Activated CD4-positive, alpha-beta T cell treated with anti-CD3 and anti-CD28 coated beads, Interleukin-2, amount 50 U/mL, for 48 hours (primary cell): ENCODE data around the gene ALK.

Source experiments
- DNase-seq, 2 experiments: peaks; one replicate each; pipeline ENCODE4 v3.0.0-alpha.2; 2020

ALK gene

DNA sequence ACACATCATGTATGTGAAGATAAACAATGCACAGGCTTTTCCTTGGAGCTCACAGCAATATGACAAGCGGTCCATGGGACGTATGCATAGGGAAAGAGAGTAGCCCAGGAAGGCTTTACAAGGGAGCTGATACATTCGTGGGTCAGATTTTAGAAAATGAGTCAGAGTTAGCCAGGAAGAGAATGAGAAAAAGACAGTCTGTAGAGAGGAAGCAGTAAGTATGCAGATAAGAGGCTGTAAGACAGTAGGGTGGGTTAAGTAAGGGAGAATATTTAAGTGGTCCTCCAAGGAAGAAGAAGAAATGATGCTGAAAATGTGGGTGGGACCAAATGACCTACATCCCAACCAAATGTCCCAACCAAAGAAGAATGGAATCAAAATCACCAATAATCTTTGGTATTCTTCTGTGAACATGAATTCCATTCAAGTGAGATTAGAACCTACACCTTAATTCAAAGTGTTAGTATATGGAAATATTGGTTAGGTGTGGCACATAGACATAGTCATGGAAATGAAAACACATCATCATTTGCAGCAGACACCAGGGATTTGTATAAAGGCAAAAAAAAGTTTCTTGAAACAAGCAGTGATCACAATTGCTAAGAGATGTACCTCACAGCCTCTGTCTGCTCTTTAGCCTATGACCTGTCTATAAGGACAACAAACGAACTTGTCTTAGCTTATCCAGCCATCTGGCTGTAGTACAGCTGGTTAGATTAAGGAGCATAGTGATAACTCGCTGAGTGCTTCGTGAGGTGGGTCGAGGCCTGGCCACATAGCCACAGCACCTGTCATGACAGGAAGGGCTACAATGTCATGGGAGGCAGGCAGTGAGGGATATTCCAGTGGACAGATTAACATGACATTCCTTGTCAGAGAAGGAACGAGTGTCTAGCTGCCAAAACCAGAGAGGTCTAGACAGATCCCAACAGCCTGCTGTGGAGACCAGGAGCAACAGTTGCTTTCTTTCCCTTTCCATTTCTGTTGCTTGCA, 133.6 kb downstream of the ALK start:
- no peak for DNase-seq

DNA sequence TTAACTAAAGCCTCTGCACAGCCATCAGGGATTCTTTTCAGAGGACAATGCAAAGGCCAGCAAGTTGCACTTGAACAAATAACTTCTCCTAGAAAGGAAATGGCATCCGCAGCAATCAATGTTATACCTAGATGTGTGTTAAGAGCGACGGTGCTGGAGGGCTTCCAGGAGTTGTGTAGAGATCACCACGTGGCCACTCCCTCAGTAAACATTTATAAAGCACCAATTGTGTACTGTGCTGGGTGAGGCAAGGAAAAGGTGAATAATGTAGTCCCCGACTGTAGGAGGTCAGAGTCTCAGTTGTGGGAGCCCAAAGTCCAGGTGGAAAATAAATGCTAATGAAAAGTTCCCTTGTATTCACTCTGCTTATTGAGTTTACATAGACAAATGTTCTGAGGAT, 135.0 kb downstream of the ALK start:
- no peak for DNase-seq

DNA sequence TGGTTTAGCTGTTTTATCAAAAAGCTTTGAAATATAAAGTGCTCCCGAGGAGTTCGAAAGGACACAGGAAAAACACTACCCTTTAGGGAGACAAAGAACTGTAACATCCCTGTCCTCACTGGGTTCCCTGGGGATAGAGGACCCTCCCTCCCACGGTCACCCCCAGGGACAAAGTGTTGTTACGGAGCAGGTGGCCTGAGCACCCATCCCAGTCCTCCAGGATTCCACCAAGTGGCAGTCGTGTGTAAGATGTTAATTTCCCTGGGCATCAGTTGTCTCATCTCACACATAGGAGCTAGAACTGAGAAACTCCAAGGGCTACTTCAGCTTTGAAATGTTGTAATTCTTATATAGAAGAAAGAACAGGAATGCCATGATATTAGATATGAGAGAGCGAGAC, 137.7 kb downstream of the ALK start:
- no peak for DNase-seq

DNA sequence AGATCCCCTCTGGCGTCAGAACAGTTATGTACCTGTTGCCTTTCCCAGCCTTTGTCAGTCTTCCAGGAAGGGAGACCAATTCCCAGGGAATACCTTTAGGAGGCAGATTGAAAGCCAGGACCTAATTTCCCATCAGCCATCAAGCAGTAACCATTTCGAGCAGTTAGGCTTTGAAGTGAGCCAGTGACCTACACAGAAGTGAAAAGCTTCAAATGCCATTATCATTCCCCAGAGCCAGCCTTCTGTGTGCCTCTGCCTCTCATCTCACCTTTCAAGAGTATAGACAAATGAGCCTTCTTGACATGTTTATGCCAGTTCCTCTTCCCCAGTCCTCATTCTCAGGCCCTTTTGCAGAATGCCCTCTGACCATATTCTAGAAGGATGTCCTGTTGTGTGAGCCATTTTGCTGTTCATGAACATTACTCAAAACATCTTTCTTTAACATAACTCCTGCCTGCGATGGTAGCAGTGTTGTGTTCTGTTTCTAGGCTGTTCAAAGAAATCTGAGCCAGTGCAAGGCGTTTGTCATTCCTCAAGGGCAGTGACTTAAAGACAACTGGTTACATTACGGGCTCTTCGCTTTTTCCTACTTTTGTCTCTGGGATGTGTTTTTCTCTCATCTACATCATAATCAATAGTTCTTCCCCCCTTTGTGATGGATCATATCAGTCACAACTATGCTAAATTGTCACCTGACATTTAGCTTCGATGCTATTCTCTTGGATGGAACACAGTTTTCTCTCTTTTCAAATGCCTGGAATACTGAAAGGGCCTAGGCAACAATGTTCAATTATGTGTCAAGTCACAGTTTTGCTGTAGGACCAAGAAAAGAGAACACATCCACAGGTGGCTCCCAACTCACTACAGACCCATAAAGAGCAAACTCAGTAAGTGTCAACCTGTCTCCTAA, 138.6 kb downstream of the ALK start:
- DNase-seq = no peak

DNA sequence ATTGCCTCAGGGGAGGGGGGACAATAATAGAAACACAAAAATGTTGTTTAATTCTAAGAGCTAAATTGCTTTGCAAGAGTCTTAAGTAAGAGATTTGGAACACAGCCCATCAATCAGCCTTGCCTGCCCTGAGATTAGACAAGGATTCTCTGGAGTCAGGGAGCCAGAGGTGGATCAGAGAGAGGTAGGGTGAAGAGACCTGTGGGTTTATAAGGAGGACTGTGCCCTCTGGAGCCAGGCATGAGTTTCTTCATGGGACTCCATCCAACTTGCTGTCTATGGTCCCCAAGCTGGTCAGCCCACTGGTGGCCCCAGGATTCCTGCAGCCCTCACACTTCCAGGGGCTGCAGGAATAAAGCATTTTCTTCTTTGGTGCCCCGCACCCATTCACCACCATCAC, 139.3 kb downstream of the ALK start:
- DNase-seq = no peak

DNA sequence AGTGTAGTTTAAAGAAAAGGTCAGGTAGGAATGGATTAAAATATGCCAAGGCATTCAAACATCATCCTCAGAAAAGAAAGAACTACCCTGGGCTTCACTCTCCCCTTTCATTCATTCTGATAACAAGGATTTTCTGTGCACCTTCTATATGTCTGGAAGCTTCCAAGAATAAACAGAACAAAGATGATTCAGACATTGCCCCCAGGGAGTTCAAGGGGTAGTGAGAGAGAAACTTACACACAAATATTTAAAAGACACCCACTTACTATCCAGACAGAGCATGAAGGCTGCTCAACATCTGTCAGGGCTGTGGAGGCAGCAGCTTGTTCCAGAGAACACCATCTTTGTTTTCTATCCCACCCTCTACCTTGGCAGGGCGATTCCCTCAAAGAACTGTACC, 140.5 kb downstream of the ALK start:
- DNase-seq = no peak

DNA sequence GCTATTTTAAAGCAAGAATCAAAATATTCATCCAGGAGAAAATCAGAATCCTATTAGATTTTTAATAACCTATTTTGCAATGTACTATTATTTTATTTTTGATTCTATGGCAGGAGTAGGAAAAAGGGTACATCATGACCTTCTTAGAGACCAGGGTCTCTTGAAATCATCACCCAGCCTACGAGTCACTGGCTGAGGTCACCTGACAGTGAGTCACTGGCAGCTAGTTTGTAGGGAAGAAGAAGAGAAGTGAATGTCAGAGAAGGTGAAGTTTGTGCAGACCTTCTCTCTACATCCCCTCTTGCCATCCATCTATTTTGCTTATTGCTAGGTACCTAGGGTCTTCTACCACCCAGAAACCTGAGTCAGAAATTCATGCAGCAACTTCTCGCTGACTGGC, 144.2 kb downstream of the ALK start:
- no peak for DNase-seq

DNA sequence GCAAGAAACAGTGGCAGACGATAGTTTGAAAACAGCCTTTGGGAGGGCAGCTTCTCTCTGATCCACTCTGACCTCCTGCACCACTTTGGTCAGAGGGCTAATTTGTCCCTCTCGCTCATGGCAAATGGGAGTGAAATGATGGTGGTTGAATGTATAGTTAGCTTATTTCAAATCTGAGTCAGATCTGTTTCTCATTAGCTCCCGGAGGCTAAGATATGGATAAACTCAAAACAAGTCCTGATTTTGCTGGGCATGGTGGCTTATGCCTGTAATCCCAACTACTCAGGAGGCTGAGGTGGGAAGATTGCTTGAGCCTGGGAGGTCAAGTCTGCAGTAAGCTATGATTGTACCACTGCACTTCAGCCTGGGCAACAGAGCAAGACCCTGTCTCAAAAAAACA, 145.0 kb downstream of the ALK start:
- DNase-seq = no peak

DNA sequence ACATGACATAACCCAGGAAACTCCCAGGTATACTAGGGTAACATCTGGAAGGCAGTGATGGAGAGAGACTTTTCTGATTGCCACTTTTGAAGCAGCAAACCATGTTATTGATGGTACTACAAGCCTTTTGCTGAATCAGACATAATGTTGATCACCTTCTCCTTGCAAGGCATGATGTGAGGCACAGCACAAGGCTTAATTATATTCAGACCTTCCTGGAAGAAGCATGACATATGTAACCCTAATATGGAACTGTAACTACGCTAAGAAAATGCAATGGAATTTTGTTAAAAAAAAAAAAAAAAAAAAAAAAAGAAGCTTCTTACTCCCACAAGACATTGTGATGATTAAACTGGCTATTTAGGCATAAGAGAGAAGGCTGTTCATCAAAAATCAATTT, 145.4 kb downstream of the ALK start:
- no peak for DNase-seq

DNA sequence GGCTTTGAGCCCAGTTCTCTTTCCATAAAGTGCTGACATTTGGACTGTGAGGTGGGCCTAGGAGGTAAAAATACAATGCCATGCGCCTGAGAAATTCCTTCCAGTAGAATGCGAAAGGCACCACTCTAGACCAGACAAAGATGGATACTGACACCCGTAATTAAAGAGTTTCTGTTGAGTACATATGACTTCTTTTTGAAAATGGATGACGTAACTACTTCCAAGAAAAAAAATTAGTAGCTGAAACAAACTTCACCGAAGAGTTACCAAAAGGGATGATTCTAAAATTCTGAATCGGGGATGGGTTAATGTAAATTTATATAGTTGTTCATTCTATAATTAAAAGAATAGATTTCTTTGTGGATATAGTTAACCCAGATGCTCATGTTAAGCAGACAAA, 146.8 kb downstream of the ALK start:
- DNase-seq = no peak

DNA sequence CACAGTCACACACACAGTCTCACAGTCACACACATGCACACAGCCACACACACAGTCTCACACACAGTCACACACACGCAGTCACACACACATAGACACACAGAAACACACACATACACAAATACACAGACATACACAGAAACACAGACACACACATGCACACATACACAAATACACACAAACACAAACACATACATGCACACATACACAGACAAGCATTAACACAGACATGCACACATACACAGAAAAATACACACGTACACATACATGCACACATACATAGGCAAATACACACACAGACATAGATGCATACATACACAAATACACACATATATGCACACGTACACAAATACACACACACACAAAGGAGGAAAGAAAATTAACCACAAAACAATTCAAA, 150.5 kb downstream of the ALK start:
- no peak for DNase-seq

DNA sequence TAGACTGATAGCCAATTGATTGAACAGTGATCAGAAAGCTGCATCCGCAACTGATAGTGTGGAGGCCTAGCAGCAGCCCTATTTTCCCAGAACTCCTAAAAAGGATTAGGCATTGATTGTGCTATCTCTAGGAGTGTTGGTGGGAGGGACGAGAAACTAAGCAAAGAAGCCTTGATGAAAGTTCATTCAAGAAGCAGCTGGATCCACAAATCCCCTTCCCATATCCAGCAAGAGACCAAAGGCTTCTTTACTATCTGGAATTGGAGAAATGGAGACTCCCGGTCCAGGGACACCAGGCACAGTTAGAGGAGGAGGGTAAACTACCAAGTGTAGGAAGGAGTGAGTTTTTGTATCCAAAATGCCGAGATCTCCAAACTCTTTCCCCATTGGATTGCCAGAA, 151.5 kb downstream of the ALK start:
- DNase-seq = no peak

DNA sequence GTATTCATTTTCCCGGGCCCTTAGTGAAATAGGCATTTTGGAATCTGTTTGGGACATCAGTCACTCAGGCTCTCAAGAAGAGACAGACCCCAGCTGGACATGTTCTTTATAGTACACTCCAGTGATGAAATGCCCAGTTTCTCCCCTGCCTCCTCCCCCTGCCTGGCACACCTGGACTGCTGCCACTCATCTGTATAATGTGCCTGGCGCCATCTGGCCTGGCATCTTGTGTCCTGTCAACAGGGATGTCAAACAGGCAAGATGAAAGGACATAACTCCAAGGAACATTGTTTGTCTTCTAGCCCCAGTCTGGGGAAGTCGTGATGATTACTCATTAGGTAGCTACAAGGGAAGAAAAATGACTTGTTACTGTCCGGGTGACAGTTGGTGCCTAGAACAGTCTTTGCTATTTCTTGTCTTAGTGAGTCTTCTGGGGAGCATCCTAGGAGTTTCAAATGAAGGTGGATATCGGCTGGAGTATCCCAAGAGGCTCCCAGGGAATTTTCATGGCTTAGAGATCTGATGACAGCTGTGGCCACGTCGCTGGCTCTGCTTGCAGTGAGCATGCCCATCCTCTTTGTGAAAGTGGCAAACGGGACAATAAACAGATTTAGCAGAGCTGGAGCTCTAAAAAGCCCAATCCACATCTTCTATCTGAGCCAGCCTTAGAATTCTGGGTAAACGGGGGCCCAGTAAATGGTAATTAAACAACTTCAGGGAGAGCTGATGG, 153.6 kb downstream of the ALK start:
- DNase-seq = no peak

DNA sequence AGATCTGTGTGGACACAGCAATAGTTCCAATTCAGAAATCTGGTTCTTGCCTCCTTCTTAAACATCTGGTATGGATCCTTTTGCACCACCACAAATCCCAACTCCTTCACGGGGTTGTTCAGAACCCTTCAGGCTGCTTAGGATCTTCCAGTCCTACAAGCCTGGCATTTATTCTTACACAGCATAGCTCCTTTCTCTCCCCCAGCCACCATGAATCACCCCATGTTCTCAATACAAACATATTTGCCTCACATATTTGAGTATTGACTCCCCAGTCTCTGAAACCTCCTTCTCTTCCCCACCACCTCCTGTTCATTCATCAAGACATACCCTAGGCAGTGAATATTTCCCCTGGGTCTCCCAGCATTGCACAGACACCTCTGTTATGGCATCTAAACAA, 155.2 kb downstream of the ALK start:
- no peak for DNase-seq

DNA sequence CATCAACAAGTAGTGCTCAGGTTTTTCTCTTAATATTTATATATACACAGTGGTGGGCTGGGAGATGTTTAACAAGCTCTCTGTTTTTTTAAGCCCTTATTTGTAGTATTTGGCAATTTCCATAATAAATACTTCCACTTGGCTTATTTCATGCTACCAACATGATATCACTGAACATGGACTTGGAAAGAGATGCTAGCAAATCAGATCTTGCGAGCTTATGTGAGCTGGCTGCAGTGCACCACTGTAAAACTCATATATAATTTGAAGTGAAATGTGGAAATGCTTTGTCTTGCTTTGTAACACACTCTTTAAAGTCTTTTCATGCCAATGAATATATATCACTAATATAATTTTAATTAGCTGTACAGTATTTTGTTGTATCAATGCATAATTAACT, 155.7 kb downstream of the ALK start:
- no peak for DNase-seq

DNA sequence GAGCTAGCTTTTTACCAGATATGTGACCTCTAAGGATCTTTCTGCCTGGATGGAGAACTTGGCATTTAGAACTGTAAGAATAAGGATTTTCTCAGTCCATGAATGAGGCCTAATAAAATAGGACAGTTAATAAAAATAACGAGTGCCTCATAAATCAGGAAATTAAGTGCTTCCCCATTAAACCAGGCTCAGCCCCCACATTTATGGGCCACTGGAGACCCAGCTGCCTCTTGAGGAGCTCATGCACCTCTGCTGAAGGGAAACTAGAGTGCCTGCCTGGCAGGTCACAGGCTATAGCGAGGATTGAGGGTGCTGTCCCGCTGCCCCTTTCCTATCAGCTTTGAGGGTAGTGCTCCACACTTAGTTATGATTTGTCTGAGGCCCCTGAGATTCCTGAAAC, 158.0 kb downstream of the ALK start:
- DNase-seq = no peak

DNA sequence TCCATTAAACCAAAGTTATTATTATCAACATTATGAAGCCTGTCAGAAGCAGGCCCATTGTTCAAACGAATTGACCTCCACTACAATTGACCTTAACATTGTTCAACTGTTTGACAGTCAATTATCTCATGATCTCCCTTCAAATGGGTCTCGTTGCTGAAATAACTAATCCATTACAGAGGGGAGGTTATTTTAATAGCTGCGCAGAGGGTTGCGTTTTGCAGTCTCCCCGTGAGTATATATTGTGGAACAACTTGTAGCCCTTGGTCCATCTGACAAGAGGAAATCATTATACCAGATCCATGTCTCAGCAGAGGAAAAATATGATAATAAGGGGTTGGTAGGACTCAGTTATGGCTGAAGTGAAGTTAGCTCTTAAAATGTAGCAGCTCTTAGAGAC, 159.1 kb downstream of the ALK start:
- no peak for DNase-seq

DNA sequence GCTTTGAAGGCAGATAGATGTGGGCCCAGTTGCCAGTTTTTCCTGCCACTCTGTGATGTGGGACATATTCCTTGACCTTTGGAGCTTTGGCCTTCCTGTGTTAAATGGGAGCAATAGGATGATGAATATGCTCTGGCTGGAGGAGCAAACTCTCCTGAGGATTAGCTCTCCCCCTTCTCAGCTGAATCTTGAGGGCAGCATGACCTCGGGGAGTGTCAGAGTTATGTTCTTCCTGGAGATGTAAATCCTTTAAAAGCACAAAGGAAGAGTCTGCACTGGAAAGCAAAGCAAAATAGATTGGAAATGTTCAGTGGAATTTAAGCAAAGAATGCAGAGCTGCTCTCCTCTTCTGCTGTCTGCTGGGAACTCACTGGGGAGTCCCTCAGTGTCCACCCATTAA, 160.1 kb downstream of the ALK start:
- no peak for DNase-seq

DNA sequence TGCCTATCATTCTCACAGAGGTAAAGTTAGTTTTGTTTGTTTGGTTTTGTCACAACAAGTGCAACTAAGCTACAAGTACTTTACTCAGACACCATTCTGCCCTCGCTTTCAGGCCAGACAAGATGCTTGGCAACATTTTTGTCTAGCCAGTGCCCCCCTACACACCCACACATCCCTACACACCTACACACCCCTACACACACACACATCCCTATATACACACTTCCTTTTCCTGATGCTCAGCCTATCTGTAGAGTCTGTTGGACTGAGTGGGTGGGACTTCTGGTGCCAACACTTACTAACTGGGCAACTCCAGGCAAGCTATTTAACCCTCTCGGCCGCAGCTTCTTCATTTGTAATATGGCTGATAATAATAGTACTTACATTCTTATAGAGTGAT, 161.4 kb downstream of the ALK start:
- DNase-seq = no peak

DNA sequence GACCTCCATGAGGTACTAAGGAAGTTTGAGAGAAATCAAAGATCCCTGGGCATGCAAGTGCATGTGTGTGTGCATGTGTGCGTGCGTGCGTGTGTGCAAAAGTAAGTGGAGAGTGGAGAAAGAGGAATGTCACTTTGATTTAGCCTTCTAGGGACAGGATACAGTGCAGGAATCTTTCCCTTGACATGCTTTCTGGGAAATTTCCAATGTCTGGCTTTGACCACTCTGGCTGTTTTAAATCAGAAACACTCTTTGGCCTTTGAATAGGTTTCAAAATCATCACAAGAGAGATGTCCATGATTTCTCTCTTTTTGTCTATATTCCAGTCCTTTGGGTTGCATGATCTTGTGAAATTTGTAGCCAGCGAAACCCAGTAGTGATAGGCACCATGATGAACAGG, 162.0 kb downstream of the ALK start:
- no peak for DNase-seq

DNA sequence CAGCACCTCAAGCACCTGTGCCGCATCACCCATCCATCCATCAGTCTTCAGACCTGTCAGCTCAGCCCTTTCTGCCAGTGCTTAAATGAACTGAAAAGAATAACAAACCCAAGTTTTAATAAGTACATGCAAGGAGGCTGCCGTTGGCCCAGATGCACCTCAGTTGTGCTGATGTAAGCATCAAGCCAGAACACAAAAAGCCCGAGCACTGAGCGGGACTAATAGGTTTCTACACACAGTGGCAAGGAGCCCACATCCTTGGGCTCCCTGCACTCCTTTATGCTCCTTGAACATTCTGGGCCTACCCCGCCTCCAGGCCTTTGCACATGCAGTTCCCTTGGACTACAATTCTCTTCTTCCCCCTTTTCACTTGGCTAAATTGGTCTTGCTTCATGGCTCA, 165.6 kb downstream of the ALK start:
- DNase-seq = no peak

DNA sequence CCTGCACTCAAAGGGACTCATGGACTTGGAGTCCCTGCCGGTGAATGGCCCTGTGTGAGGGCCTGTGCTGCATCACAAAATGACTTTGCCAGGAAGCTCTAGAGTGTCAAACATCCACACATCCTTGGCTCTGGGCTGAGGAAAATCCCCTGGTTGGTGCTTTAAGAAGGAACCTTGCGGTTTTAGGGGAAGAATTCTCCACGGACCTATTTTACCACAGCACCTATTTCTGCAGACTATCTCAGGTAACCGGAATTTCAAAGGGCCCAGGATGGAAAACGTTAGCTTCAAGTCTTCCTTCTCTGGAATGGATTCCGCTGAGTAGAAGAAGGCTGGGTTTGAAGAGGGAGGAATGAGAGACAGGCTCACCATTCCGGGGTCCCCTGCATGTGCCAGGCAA, 166.2 kb downstream of the ALK start:
- DNase-seq = no peak
